RPMI7951 (cell line): ENCODE data around the gene TNFAIP6. TPM values are rescaled to one million over a fixed set of nuclear protein-coding genes. Genes with fewer than 3 reads are reported as not detected.
"Not testable (repeated sequence)": the region's sequence is repeated elsewhere in the genome, so short reads cannot be mapped to it uniquely, and the experiment has no call there.

Source experiments
- DNase-seq: peaks from one replicate; pipeline ENCODE4 v3.0.0-alpha.2; 2012; ENCODE audit warnings: low read depth
- total RNA-seq: library from RNA; depleted of rRNA; stranded (reverse); fragments of >200 nt; shearing (Covaris generic); gene quantifications from 2 replicates; pipeline ENCODE4 v1.2.3, GENCODE V29; 2014; rRNA removed

TNFAIP6 gene, protein sequence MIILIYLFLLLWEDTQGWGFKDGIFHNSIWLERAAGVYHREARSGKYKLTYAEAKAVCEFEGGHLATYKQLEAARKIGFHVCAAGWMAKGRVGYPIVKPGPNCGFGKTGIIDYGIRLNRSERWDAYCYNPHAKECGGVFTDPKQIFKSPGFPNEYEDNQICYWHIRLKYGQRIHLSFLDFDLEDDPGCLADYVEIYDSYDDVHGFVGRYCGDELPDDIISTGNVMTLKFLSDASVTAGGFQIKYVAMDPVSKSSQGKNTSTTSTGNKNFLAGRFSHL
- 7.3 and 8.8 TPM in 2 replicates for total RNA-seq

DNA sequence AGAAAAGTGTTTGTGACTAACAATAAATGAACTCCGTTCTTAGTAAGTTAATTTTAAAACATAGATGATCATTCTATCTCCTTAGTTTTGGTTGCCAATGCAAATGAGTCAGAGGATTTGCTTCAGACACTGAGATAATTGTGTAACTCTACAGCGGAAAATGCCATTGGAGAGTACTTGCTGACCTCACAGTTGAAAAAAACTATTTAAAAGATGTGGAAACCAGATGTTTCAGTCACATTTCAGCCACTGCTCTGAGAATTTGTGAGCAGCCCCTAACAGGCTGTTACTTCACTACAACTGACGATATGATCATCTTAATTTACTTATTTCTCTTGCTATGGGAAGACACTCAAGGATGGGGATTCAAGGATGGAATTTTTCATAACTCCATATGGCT is at the start of gene TNFAIP6:
Gene TNFAIP6 (plus strand): TSS at position 234 of the 400 bp plus-strand sequence. CDS start 75 bp downstream, at position 309.
- DNase-seq, result peak; percentile 89

DNA sequence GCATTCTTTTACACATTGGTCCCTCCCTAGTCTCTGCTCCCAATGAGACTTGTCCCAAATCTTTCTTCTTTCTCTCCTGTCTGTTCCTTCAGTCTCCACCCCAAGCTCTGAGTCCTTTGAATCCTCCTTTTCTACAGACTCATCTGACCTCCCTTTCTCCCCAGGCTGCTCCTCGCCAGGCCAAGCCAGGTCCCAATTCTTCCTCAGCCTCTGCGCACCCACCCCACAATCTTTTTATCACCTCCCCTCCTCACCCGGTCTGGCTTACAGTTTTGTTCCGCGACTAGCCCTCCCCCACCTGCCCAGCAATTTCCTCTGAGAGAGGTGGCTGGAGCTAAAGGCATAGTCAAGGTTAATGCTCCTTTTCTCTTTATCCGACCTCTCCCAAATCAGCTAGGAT is 47.1 kb upstream of the TNFAIP6 start:
- DNase-seq, result not testable (repeated sequence)

DNA sequence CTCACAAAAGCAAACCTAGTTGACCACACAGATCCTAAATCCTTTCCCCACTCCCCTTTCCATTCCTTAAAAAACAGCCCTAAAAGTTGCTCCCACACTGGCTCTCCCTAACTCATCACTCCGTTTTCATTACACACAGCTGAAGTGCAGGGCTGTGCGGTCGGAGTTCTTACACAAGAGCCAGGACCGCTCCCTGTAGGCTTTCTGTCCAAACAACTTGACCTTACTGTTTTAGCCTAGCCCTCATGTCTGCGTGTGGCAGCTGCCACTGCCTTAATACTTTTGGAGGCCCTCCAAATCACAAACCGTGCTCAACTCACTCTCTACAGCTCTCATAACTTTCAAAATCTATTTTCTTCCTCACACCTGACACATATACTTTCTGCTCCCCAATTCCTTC is 45.0 kb upstream of the TNFAIP6 start:
- DNase-seq, result not testable (repeated sequence)

DNA sequence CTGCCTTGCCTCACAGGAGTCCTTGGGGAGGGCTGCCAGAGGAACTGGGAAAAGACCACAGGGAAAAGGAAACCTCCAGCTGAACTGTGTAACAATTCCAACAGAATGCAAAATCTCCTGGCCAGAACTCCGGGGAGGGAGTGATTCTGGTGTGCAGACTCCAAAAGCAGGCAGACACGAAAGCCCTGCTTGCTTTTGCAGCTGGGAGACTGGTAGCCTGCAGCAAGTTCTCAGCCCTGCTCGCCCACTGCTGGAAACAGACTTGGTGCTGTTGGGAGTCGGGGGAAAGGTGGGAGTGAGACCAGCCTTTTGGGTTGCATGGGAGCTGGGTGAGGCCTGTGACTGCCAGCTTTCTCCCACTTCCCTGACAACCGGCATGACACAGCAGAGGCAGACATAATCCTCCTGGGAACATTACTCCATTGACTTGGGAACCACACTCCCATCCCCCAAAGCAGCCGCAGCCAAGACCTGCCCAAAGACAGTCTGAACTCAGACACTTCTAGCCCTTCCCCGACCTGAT is 42.0 kb upstream of the TNFAIP6 start:
- DNase-seq, result peak; percentile 33

DNA sequence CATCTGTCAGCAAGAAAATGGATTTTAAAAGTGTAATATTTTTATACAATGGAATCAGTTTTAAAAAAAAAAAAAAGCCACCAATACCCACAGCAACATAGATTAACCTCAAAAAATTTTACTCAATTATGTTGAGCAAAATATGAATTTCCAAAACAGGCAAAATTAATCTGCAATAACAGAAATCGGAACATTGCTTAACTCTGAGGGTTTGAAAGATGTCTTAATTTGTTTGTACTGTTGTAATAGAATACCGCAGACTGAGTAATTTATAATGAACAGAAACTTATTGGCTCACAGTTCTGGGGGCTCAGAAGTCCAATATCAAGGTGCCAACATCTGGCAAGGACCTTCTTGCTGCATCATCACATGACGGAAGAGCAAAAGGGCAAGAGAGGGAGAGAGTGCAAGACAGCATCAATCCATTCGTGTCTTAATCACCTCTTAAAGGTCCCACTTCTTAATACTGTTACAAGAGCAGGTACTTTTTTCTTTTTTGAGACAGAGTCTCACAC is 31.8 kb upstream of the TNFAIP6 start:
- DNase-seq, result no peak

DNA sequence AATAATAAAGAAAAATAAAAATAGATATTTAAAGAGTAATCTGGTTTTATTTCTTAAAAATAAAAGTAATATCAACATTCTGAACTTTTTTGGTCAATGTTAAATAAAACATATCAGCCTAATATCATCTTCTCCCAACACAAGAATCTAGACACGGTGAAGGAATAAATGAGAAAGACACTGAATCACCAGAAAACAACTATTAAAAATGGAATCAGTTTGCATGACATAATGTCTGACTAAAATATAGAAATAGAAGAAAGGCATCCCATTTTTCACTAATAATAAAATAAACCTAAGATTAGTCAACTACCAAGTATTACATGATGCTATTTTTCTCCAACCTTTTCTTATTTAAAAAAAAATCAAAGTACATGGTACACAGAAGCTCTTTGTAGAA is 30.8 kb upstream of the TNFAIP6 start:
- DNase-seq, result no peak

DNA sequence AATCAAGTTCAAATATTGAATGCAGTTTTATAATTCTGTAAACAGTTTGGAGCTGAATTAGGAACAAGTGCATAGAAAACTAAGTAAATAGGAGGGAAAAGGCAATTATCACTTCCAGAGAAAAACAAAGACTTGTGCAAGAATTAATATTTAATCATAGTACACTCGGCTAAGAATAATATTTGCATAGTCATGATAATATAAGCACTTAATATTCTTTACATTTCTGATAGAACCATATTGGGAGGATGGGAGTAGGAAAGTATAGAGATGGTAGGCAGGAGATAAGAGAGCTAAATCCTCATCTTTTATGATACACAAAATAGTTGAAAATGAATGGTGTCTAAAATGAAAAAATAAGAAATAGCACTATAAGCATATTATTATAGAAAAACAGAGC is 27.4 kb upstream of the TNFAIP6 start:
- DNase-seq, result no peak

DNA sequence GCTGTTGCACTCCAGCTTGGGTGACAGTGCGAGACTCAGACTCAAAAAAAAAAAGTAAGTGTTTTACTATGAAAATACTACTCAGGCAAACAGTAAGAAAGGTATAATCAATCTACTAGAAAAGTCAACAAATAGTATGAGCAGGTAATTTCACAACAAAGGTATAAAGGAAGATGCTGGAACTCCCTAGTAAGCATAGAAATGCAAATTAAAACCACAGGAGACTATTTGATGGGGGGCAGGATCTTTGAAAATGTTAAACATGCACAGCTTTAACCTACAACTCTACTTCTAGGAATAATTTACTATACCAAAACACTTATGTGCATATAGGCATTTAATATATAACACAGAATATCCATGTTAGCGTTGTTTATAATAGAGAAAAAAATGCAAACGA is 24.3 kb upstream of the TNFAIP6 start:
- DNase-seq, result no peak

DNA sequence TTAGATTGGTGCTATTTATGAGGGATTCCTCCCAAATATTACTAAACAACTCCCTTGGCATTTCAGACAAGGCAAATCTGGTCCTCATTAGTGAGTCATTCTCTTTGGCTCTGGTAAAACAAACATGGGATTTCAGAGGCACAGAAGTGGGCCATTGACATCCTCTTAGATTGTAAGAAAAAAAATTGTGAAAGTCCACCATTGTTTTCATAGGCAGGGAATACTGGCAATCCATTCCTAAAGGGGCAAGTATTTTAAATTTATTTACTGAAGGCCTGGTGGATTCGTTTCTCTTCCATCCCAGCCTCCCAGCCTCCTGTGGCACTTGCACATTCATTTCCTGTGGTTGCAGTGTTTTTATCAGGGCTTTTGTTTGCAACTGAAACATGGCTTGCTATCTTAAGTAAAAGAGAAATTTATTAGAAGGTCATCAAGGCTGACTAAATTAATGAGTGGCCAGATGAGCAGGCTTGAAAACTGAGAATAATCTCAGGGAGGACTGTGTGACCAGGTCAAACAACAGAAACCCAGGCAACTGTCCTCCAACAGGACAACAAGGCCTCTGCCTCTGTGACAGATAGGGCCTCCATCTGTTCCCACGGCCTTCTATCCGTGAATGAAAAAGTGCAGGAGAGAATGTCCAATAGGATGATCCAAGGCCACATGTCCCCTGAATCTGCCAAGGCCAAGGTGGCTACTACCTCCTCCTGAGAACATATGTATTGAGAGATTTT is 23.1 kb upstream of the TNFAIP6 start:
- peak; percentile 95 for DNase-seq

DNA sequence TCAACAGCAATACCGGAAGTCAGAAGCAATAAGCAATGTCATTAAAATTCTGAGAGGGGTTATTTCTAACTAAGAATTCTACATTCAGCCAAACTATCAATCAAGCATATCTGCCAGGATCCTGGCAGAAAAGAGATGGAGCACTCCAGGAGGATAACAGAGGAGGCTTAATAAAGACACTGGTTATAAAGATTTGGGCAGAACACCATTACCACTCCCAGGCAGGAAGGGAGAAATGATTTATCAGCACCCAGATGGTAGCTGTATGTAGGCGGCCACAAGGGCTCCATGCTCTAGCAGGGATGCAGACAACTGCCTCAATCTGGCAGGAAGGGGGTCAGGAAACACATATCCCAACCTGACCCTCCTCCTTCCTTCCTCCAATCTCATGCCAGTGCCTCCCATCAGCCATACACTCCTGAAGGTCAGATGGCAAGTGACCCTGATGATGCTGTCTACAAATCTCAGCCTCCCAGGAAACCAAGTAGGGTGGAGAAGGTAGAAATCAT is 20.5 kb upstream of the TNFAIP6 start:
- no peak for DNase-seq

DNA sequence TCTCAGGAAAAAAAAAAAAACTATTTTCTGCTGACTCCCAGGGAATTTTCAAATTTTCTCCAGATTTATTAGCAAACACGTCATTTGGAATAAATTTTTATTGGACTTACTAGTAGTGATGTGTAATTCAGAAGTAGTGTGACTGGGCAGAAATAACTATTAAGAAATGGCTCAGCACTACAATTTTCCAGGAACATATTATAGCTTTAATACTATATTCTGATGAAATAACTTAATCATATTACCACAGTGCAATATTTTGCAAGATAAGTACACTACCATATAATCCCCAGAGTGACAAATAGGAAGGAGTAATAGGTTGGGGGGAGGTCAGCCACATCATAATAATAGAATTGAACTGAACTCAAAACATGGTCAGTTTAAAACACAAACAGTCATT is 19.7 kb upstream of the TNFAIP6 start:
- no peak for DNase-seq

DNA sequence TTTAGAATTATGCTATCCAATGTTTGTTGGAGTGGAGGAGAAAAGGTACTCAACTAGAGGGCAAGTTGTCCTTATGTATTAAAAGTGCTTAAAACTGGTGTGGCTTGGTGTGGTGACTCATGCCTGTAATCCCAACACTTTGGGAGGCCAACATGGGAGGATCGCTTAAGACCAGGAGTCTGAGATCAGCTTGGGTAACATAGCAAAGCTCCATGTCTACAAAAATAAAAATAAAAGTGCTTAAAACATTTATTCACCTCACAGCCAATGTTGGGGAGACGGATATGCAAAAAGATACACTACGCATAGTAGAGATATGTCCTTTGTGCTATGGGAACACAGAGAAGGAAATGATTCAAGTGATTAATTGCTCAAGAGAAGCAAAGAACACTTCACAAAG is 19.3 kb upstream of the TNFAIP6 start:
- DNase-seq, result peak; percentile 10

DNA sequence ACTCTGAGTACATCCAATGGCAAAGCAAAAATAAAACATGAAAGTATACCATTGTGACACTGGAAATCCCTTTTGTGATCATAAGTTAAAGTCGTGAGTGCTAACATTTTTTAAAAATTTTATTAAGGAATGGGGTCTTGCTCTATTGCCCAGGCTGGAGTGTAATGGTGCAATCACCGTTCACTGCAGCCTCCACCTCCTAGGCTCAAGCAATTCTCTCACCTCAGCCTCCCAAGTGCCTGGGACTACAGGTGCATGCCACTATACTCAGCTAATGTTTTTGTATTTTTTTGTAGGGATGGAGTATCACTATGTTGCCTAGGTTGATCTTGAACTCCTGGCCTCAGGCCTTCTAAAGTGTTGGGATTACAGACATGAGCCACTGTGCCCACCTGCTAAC is 14.3 kb upstream of the TNFAIP6 start:
- DNase-seq, result no peak

DNA sequence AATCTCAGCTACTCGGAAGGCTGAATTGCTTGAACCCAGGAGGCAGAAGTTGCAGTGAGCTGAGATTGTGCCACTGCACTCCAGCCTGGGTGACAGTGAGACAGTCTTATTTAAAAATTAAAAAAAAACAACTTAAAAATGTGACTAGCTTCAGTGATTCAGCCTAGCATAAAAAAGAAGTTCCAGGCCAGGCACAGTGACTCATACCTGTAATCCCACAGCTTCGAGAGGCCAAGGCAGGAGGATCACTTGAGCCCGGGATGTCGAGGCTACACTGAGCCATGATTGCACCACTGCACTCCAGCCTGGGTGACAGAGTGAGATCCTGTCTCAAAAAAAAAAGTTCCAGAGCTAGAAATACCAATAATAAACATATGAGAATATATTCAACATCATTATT is 13.2 kb upstream of the TNFAIP6 start:
- DNase-seq, result peak; percentile 43

DNA sequence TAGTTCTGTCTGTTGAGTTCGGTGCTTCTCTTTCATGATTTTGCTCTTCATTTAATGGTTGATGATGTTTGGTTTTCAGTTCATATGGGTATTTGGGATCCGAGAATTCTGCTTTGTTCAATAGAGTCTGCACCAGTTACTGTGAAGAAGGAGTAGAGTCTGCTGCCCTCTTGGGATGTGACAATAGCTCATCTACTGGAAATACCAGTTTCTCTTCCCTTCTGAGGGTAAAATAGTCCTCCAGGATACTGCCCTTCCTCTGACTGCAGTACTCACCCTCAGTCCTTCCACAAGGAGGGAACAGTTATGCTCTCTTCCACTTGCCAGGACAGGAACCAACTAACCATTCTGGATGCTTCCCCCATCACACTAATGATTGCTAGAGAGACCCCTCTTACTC is 12.5 kb upstream of the TNFAIP6 start:
- DNase-seq, result no peak

DNA sequence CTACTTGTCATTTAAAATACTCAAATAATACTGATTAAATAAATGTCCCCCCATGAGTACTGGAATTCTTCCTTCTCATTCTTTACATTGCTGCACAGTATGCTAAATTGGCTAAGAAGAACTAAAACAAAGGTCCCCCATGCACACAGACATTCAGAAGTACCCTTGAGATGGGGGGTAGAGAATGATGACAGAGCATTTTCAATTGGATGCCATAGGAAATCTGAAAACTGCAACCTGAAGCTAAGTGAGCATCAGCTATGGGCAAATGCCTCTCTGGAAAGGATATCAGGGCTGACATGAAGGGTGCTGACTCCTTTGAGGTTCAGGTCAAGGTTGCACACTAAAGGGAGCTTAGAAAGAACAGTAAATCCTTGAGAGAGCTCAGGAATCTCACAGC is 10.1 kb upstream of the TNFAIP6 start:
- no peak for DNase-seq

DNA sequence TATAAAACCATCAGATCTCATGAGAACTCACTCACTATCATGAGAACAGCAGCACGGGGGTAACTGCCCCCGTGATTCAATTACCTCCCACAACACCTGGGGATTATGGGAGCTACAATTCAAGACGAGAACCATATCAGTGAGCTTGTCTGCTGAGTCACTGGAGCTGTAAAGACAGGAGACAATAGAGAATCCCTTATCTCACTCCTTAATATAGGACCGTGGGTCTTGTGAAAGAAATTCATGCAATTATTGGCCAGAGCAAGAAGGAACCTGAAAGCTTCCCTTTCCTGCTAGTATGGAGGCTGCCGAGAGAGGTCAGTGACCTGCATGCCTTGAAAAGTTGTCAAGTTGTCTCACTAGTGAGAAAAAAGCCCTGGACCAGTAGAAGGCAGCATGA is 9.5 kb upstream of the TNFAIP6 start:
- no peak for DNase-seq

DNA sequence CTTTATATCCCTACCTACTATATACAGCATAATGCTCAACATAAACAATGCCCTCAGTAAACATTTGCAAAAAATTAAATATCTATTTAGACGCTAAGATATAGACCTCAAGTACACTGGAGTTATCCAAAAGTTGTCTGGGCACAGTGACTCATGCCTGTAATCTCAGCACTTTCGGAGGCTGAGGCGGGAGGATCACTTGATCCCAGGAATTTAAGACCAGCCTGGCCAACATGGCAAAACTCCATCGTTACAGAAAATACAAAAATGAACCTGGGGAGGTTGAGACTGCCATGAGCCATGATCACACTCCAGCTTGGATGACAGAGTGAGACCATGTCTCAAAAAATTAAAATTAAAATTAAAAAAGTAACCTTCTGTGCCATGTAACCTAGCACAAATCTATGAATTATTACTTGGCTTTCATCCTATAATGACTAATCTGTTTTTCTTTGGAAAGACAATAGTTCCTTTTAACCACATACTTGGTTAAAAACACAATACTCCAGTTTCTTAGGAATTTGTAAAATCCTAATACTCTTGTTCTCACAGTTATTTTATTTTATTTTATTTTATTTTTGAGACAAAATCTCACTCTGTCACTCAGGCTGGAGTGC is 6.7 kb upstream of the TNFAIP6 start:
- peak; percentile 28 for DNase-seq

DNA sequence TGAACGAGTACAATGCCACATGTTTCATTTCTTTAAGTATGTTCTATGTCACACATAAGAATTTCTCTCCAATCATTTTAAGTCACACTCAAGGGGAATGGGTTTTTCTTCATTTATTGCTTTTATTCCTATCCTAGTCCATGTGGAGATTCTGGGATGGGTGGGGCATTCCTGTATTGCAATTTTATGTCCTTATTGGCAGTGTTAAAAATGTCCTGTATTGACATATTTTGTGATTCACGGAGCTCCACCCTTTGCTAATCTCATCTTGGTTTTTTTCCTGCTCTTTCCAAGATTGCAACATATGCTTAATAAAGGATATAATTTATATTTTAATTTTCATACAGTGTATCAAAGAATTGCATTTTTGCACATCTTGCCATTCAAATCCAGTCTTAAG is 3.4 kb upstream of the TNFAIP6 start:
- no peak for DNase-seq

DNA sequence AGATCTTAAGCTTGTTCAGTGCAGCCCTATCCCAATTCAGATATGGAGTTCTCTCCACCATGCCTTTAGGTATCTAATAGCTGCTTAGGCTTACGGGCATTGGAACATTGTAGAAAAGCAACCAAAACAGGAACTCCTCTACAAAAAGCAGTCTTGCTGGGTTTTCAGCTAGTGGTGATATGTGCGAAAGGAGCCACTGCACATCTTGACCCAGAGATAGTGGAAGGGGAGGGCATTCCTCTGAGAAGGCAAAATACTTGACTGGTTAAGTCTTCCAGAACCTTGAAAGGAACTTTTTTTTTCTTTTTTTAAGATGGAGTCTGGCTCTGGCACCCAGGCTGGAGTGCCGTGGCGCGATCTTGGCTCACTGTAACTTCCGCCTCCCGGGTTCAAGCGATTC is 2.6 kb upstream of the TNFAIP6 start:
- DNase-seq, result no peak

DNA sequence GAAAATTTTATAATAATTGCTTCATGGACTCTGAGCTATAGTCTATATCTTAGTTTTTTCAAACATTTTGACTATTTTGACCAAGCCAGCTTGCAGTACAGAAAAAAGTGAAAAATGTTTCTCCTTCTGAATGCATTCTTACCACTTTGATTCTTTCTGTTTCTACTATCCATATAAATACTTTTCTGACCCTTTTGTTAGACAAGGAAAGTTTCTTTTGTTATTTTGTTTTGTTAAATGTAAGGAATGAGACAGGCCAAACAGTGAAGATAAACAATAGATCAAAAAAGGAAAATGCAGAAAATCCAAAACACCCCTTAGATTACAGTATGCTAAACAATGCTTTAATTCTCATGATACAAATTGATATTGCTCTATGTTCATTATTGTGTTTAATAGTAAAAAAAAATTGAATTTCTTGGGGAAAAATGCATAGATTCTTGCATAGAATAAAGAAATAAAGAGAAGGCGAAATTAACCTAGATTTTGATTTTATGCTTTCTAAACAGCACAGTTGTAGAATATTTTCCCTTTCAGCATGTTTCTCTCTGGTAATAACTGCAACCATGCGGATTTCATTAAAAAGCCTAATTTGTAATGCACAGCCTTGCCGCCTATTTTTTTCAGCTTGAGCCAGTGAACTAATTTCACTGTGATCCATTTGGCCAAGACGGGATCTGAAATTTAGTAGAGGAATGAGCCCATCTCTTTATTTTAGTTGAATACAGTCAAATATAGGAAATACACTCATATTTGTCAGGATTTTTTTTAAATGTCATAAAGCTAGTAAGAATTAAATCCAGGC is 976 bp downstream of the TNFAIP6 start:
- DNase-seq, result no peak
